ENCODE results near the gene ANK3.

Gene ANK3

DNA sequence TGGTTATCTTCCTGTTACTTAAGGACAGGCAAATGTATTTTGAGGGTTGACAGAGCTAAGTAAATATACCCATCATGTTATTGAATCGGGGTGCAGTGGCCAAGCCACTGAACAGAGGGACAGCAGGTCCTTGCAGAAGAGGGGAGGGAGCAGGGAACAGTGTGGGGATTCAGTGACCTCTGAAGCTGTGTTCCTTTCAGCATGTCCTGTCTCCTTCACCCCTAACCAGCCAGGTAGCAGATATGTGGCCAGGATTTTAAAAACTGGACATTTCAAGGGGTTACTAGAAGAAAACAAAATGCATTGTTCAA is 12.7 kb downstream of the ANK3 start:
- DNase-seq (ENCODE audit: low read depth), result no peak

DNA sequence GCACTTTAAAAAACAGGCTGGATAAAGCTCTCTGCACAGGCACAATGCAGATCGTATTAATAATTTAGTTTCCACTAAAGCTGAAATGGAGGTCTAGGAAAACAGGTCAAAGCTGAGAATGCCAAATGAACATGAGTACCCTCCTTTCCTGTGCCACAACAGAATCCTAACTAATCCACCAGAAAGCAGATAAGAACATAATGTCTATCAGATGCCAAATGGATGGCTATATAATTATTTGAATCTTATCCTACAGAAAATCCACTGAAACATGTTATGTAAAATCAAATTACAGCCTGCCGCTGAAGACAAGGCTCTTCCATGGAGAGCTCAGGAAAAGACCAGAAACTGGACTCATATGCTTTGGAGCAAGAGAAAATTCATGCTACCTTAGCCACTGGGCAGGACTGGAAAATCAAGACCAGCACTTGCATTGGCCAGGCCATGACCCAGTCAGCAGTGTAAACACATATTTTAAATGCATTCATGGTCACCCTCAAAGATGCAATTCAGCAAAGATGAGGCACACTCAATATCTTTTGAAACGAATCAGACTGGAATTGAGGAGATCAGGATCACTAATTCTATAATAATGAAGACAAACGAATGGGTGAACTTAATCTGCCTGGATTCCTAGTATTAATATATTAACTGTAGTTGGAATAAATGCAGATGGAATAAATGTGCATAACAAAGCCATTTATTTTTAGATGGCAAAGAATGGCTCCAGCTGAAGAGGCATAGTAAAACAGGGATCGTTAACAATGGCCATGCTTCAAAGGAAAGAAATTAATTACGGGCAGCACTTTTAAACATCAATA is 13.2 kb downstream of the ANK3 start:
- no peak for DNase-seq (ENCODE audit: low read depth)

GRCh38 chr10:60375293-60376004 is 14.2 kb downstream of the ANK3 start:
- DNase-seq (ENCODE audit: low read depth), result no peak

- DNase-seq (ENCODE audit: low read depth), result no peak
These were observed 14.8 kb downstream of the ANK3 start for GRCh38 chr10:60374836-60375235.

GRCh38 chr10:60372436-60372835 is 17.2 kb downstream of the ANK3 start:
- no peak for DNase-seq (ENCODE audit: low read depth)

- DNase-seq (ENCODE audit: low read depth), result no peak
These were observed 20.1 kb downstream of the ANK3 start for GRCh38 chr10:60369547-60369930.

DNA sequence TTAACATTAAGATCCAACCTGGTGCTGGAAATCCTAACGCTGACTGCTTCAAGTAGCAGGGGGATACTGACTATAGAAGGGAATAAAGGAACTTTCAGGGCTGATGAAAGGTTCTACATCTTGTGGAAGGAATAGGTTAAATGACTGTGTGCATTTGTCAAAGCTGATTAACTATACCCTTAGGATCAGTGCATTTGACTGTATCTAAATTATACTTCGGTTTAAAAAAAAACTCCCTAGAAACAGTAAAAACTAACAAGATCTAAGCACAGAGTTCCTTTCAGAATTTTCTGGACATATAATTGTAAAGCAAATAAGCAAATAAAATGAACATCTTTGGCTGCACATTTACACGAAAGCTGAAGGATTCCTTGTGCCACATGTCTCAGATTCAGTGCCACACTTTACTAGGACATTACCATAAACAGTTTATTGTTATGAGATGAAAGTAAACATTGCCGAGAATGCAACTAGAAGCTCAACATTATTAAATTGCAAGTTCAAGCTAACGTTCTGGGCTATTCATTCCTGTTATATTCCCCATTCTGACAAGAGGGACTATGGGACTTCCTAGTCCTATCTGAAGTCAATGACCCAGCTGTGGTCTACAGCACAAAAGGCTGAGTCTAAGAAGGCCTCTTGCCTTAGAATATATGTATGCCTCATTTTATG is 20.7 kb downstream of the ANK3 start:
- DNase-seq (ENCODE audit: low read depth), result no peak

GRCh38 chr10:60367901-60368300 is 21.8 kb downstream of the ANK3 start:
- DNase-seq (ENCODE audit: low read depth), result no peak

GRCh38 chr10:60367431-60367830 is 22.2 kb downstream of the ANK3 start:
- DNase-seq (ENCODE audit: low read depth), result no peak

DNA sequence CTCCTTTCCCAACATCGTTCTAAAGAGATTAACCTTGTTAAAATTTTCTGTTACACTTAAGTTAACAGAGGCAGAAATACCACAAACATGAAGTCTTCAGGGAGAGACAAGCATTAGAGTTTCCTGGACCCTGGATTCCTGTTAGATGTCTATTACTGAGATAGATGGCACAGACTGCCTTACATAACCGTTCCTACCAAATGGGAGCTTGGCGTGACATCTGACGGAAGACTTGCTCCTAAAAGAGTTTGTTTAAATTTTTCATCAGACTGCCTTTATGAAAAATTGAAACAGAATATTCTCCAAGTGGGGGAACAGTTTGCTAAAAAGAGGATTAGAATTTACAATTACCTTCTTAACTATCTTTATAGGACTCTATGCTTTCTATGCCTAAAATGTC is 22.7 kb downstream of the ANK3 start:
- no peak for DNase-seq (ENCODE audit: low read depth)

DNA sequence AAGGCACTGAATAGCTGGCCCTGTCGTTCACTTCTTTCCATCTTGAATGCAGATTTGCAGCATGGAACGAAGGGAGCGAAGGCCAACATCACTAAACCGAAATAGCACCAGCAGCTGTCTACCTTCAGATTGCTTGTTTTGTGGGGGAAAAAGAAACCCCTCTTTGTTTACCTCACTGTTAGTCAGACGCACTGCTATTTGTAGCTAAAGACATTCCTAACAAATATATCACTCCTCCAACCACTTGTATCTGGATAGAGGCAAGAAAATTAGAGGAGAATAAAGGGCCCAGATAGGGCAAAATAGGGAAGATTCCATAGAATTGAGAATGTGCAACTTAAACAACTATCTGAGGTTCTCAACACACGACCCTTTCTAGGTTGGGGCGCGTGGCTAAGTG is 26.5 kb downstream of the ANK3 start:
- DNase-seq (ENCODE audit: low read depth), result no peak

DNA sequence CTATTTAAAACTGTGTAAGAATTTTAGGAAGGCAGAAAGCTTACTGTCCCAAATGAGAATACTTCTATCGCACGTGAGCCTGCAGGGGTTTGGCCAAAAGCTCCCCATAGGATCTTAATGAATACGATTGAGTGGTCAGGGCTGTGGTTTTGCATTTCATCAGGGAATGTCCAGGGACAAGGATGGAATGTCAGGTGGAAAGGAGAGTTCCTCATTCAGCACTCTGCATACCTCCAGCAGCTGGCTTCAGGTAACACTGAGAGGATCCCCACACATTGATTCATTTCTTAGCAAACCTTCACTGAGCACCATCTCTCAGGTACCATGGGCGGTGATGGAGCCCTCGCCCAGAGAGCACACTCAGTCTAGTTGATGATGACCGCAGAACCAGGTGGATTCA is 27.2 kb downstream of the ANK3 start:
- no peak for DNase-seq (ENCODE audit: low read depth)

- DNase-seq (ENCODE audit: low read depth), result no peak
These were observed 30.6 kb downstream of the ANK3 start for GRCh38 chr10:60359066-60359465.

GRCh38 chr10:60358282-60358681 is 31.4 kb downstream of the ANK3 start:
- DNase-seq (ENCODE audit: low read depth), result no peak

- no peak for DNase-seq (ENCODE audit: low read depth)
These were observed 36.0 kb downstream of the ANK3 start for GRCh38 chr10:60353519-60354258.

DNA sequence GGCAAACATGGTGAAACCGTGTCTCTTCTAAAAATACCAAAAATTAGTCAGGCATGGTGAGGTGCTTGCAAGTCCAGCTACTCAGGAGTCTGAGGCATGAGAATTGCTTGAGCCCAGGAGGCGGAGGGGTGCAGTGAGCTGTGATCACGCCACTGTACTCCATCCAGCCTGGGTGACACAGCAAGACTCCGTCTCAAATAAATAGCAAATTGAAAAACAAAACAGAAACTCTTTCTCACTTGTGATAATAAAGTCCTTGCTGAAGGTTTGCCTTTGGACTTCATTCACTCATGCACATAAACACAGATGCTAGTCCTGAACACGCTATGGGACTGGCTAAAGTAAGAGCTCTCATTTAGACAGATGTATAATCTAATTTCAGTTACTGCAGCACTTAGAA is 37.6 kb downstream of the ANK3 start:
- no peak for DNase-seq (ENCODE audit: low read depth)

GRCh38 chr10:60351191-60351853 is 38.4 kb downstream of the ANK3 start:
- no peak for DNase-seq (ENCODE audit: low read depth)

GRCh38 chr10:60350400-60350799 is 39.3 kb downstream of the ANK3 start:
- DNase-seq (ENCODE audit: low read depth), result no peak

DNA sequence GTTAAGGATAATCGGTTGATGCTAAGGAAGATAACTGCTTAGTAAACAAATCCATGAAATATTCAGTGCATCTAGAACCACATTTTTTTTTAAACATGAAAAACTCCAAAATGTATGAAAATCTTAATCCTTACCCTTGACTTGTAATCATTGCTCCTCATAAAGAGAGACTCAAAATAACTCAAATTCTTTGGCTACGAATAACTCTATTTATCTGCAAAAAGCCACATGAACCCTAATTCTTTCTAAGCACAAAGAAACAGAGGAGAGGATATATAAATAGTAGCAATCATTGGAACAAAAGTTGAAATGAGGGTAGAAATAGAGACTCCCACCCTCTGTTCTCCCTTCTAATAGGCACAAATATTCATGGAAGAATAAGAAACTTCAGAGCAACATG is 40.2 kb downstream of the ANK3 start:
- DNase-seq (ENCODE audit: low read depth), result no peak

GRCh38 chr10:60348982-60349381 is 40.7 kb downstream of the ANK3 start:
- DNase-seq (ENCODE audit: low read depth), result no peak

GRCh38 chr10:60347270-60347669 is 42.4 kb downstream of the ANK3 start:
- DNase-seq (ENCODE audit: low read depth), result no peak

DNA sequence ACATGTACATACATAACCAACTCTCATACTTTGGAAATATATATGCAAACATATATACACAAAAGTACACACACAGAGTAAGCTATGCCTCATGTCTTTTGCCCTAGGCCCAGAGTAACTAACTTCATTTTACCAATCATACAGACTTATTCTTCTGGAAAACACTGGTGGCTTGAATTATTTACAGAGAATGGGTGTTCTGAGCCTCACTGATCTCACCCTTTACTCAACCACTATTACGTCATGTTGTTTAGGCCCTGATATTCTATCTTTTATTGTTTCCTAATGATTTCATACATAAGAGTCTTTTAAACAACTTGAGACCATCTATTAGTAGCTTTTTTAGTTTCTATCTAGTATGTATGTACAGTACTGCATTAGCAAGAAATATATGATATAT is 43.0 kb downstream of the ANK3 start:
- no peak for DNase-seq (ENCODE audit: low read depth)

Measured in T-helper 22 cell (primary cell).